ENCODE measurements around the gene SLIT1.

Gene SLIT1

DNA sequence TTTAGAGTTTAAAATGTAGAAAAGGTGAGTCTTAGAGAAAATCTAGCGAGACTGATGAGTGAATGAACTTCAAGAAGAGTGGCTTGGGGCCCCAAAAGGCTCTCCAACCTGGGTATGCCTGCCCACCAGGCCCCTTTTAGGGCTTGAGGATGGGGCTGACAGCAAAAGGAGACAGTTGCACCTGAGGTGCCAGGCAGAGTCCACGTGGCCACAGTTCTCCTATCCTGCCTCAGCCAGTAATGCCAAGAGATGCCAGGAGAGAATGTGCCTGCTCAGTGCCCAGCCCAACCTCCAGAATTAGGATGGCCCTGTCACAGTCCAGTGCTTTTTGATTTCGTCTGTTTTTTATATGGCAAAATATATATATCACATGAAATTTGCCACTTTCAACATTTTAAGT is 156.5 kb downstream of the SLIT1 start:
- no peak overlapping the region for H3K4me3 ChIP-seq (ENCODE audit: low read depth, low read length)

DNA sequence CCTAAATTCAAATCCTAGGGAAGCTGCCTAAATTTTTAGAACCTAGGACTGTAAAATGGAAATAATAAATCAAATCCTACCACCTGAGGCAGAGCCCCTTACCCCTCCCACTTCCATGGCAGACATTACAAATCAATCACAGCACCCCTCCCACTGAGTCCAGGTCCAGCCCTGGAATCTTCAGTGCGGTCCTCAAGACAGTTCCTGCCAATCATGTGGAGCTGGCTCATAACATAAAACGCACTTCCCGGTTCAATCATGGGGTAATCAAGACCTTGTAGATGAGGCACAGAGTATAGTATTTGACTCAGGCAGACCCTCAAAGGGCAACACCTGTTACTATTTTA is 157.0 kb downstream of the SLIT1 start:
- no peak overlapping the region for H3K4me3 ChIP-seq (ENCODE audit: low read depth, low read length)

DNA sequence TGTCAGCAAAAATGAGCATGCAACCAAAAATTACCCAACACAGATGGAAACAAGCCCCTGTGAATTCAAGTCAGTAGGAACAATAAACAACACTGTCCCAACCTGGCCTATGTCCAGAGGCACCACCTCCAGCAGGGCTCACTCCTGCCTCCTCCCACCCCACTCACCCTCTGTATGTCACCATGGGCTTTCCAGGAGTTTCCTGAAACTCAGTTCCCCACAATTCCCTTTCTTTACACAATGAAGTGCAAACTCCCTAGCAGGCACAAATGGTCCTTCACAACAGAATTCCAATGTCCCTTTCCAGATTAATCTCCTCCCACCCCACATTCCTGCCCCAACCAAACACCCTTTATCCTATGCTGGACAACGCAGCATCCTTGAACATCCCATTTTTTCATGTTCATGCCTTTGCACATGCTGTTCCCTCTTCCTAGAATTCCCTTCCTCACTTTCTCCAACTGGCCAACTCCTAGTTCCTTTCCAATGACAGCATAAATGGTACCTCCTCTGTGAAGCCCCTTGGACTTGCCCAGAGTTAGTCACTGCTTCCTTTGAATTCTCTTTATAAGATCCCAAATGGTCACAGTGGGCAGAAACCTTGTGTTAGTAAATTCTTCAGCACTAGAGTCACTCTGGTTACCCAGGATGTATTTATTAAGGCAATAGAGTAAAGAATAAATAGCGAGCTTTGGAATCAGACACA is 157.5 kb downstream of the SLIT1 start:
- no peak overlapping the region for H3K4me3 ChIP-seq (ENCODE audit: low read depth, low read length)

DNA sequence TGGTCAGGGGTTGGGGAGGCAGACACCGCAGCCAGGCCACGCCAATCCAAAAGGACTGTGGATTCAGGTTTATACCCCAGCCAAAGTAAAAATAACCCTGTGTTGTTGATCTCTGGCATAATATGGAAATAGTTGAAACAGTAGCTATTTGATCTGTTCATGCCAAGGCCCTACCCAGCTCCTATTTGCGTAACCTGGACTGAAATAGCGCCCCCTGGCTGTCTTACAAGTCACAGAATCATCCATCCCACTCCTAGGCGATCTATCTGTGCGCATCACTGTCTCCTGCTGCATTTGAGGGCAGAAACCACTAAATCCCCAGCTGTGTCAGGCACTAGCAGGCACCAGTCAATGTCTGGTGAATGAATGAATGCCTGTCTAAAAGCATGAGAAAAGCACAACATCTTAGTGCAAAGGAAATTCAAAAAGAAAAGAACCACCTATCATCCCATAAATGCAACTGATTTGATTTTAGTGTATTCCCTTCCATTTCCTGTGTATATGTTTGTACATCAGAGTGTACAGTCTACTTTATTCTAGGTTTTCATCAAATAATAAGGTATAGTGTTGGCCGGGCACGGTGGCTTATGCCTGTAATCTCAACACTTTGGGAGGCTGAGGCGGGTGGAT is 160.0 kb downstream of the SLIT1 start:
- H3K4me3 ChIP-seq (ENCODE audit: low read depth, low read length), result no peak overlapping the region

DNA sequence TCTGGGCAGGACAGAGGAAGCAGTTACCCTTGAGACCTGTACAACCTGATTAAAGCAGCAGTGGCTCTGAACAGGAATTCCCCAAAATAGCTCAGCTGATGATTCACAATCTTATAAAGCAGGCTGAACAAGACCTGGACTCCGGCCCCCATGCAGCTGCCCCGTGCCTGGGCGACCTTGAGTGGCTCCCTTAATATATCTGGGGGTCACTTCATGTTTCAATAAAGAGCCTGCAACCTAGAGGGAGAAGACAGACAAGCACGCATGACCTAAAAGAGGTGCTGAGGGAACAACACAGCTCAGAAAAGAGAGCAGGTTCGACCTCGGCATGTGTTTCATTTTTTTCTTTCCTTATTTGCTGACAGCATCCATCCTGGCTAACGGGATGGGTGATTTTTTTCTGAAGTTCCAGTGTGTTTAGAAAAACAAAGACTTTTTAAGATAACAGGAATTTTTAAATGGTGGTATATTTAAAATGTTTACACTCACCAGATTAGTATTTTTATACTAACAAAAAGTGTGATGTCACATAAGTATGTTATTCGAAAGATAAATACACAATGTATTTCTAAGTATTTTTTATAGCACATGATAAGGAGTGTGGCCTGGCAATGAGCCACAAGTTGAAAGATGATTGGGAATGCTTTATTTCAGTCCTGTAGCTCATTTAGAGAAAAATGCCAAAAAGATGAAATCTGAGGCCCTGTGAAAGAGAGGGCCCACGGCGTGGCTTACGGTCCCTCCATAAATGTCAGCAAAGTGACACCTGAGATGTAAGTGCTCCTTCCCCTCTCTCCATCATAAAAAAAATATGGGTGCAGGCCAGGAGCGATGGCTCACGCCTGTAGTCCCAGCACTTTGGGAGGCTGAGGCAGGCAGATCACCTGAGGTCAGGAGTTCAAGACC is 161.3 kb downstream of the SLIT1 start:
- no peak overlapping the region for H3K4me3 ChIP-seq (ENCODE audit: low read depth, low read length)

DNA sequence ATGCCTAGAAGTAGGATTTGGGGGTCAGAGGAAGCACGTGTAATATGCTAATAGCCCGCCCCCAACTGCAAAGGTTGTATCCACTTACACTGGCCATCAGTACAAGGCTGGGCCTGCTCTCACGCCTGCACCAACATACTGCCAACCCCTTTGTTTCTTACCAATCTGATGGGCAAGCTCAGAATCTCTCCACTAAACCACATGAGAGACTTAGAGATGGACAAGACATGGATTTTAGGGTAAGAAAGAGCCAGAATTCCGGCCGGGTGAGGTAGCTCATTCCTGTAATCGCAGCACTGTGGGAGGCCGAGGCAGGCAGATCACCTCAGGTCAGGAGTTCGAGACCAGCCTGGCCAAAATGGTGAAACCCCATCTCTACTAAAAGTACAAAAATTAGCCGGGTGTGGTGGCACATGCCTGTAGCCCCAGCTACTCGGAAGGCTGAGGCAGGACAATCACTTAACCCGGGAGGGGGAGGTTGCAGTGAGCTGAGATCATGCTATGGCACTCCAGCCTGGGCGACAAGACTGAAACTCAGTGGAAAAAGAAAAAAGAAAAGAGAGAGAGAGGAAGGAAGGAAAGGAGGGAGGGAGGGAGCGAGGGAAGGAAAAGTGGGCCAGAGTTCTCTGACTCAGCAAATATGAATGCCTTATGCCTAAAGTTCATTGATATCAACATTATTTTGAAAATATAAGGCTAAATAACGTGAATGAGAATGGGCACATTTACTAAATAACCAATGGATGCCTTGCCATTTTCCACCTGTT is 162.2 kb downstream of the SLIT1 start:
- no peak overlapping the region for H3K4me3 ChIP-seq (ENCODE audit: low read depth, low read length)

DNA sequence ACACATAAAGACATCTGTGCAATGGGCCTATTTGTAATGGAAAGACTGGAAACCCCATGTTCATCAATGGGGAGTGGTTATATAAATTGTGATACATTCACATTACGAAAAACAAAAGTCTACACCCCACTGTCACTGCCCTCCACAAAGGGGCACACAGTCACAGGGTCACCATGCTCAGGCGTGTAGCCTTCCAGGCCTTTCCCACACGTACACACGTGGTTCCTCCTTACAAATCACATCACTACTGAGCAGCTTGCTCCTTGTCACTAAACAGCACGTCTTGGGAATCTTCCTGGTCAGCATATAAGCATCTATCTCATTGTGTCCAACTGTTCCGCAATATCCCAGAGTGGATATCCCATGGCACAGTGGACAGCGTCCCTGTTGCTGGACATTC is 163.1 kb downstream of the SLIT1 start:
- H3K4me3 ChIP-seq (ENCODE audit: low read depth, low read length), result no peak overlapping the region

DNA sequence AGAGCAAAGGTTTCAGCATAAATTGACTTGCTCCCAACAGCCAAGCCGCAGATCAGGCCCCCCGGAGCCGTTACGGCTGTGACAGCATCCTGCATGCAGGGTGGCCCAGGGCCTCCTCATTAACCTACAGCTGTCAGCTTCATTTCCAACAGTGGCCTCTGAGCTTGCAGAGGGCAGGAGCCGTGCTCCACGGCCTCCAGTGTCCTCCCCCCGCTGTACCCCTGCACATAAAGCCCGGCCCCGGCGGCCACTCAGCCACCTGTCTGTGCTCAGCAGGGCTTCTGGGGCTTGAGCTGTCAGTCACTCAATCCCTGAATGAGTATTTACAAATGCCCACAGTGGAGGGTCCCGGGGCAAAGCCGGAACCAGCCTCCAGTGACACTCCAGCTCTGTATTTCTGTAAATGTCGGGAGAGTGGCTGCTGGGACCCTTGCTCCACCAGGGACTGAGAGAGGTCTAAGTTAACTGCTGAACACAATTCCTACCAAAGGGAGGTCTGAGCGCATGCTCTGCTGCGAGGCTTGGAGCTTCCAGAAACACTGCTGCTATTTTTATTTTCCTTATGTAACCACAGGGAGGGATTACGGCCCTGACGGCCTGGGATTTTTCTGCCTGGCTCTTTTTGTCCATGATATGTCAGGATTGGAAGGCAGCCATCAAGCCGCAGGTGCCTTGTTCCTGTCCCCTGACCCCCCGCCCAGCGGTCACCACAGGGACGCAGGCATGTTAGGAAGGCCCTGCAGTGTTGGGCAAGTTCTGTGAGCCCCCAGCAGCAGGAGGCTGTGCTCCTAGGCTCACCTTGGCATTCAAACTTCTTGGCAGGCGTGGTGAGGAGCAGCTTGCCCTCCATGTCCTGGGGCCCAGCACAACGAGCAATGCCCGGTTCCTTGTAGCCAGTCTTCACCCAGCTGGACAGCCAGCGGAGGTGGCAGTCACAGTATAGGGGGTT is 165.0 kb downstream of the SLIT1 start:
- no peak overlapping the region for H3K4me3 ChIP-seq (ENCODE audit: low read depth, low read length)

DNA sequence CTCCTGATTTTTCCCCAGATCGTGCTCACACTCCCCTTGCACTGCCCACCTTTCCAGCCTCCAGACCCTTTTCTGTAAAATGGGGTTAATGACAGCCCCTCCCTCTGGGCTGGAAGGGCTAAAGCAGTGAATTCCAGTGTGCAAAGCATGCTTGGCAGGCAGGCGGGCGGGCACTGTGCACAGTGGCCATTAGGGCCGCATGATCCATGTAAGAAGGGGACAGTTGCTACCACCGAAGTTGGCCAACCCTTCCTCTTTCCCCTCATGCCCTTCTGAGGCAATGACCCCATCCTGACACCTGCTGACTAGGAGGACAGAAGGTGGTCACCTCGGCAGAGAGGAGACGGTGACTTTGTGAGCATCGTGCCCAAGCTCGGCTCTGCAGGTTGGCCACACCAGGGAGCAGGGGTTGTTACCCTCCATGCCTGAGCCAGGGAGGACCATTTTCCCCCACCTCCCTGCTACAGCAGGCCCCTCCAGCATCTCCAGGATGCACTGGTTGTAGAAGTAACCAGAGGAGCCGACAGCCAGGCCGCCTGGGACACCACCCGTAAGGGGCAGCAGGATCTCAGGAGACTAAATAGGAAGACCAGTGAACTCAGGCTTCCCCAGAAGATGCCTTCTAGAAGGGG is 166.4 kb downstream of the SLIT1 start:
- no peak overlapping the region for H3K4me3 ChIP-seq (ENCODE audit: low read depth, low read length)

DNA sequence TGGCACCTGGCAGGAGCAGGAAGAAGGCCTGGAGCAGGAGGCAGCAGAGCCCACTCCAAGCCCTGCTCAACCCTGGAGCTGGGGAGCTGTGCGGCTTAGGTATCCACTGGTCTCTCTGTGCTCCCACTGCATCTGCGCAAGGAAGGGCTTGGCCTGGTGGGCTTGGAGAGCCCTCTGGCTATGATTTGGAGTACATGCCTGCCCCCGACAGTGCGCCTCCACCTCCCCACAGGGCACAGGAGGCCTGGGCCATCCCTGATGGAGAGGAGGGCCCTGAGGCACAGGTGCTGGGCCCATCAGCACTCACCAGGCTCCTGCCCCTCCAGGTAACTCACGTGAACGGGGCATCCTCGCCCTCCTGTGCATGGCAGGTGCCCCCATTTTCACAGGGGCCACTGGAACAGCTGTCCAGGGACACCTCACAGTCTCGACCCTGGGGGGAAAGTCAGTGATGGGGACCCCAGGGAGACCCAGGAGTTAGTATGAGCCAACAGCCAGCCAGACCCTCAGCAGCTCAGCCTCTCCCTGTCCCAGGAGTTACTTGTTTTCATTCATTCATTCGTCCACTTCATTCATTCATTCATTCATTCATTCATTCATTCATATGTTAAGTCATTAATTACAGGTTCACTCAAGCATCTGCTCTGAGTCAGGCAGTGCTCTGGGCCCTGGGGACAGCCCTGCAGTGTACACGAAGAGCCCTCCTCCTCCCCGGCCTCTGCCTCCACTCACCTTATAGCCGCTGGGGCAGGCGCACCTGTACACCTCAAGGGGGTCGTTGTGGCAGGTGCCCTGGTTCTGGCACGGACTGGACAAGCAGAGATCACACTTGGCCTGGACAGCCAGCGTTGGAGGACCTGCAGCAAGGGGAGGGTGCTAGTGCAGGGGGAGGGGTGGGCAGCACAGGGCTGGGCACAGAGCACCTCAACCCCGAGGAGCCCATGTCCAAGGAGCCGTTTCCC is 167.2 kb downstream of the SLIT1 start:
- no peak overlapping the region for H3K4me3 ChIP-seq (ENCODE audit: low read depth, low read length)

DNA sequence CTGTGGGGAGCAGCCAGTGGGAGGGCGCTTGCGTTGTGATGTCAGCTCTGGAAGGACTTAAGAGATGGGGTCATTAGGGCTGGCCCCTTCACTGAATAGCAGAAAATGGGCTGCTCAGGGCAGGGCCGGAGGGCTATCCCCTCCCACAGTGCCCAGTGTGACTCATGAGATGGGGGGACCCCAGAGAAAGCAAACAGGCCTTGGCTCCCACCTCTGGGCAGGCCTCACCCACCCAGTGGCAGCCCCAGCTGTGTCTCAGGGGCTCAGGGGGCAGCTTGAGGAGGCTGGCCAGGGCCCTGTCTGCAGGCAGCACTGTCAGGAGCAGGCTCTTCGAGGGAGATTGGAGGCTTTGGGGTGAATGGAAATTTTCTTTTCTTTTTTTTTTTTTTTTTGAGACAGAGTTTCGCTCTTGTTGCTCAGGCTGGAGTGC is 168.3 kb downstream of the SLIT1 start:
- no peak overlapping the region for H3K4me3 ChIP-seq (ENCODE audit: low read depth, low read length)

DNA sequence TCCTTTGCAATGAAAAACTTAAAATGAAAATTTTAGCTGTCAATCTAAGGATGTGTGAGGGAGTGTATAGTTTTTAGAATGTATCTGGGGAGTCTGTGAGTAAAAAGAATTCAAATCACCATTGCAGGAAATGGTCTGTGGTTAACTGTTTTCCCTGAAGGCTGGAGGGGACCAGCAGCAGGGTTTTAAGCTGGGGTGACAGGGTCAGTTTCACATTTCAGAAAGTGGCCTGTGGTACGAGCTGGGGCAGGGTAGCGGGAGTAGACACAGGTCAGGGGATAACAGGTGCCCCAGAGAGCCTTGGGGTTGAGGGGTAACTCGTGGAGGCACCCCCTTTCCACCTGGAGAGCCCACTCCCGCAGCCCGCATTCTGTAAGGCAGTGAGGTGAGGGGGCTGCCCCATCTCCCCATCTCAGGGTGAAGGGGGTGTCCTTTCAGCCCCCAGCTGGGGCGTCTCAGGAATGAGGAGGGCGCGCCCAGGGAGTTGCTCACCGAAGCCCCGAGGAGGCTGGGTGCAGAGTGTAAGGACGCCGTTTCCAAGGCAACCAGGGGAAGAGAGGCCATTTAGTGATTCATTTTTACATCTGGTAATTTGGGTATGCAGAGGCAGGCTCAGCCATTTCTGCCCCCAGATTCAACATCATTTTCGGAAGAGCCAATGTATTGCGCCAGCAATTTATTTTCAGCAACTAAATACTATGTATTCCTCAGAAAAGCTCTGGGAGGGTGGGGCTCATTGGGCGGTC is 168.9 kb downstream of the SLIT1 start:
- H3K4me3 ChIP-seq (ENCODE audit: low read depth, low read length), result no peak overlapping the region

DNA sequence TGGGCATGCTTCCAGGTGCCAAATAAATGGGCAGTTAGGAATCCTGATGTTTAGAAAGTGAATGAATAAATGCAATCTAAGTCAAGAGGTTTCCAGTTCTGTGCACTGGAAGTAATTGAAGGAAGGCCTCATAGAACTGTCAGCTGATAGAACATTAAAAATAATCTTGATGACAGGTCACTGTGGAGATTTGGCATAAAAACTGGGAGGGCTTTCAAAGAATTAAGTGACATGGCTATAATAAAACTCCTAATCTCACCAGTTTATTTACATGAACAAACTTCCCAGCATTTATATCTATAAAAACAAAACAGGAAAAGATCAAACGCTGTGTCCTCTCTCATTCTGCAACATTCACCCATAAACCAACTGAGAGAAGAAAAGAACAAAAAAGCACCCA is 170.5 kb downstream of the SLIT1 start:
- no peak overlapping the region for H3K4me3 ChIP-seq (ENCODE audit: low read depth, low read length)

DNA sequence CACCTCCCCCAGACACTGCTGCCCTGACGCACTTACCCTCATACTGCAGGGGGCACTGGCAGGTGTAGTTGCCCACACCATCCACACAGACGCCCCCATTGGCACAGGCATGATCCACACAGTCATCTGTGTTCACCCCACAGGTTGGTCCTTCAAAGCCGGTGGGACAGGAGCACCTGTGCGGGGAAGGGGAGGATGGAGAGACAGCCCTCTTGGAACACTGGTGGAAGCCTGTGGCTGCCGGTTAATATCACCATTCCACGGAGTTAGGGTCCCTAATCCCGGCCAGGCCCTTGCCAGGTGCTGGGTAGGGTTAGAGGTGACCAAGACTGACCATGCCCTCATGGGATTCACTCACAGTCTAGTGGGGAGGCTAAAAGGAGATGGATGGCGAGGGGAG is 171.8 kb downstream of the SLIT1 start:
- H3K4me3 ChIP-seq (ENCODE audit: low read depth, low read length), result no peak overlapping the region

DNA sequence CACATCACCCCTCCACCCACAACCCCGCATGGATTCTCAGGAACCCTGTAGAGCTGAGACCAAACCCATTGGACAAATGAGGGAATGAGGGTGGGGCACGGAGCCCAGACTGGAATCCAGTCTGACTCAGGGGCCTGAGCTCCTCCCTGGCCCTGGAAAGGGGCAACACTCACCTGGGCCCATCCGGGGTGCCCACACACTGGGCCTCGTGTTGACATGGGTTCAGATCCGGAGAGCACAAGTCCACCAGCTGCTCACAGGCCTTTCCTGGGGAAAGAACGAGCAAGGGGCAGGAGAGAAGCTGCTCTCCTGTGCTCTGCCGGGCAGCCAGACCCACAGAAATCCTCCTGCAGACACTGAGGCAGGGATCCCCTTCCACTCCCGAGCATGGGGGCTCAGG is 172.2 kb downstream of the SLIT1 start:
- H3K4me3 ChIP-seq (ENCODE audit: low read depth, low read length), result no peak overlapping the region

DNA sequence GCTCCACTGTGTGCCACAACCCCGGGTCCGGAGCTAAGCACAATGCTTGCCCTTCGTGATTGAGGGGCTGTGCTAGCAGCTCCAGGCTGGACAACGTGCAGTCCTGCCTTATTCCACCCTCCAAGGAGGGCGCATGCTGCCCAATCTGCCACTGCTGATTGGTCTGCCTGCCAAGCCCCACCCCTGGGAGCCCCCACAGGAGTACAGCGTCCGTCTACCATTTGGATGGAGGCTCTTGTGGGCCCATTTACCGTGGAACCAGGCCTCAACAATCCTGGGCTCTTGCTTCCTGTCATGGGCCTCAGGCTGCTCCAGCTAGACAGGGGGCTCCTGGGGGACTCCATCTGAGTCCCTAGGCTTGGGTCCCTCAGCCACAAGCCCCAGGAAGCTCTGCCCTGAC is 173.3 kb downstream of the SLIT1 start:
- H3K4me3 ChIP-seq (ENCODE audit: low read depth, low read length), result no peak overlapping the region

DNA sequence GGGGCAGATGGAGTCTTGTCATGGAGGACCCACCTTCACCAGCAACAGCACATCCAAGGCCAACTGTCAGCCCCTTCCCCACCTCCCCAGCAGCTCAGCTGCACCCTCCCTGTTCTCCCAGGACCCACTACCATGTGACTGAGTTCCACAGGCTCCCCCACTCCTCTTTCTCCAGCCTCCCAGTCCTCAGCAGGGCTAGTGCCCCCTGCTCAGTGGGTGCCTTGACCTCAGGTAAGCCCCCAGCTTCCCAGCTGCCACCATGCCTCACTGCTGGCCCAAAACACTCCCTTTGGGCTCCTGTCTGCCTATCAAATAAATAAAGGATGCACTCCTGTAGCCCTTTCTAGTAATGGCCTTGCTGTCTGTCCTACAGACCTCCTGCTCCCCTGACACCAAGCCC is 174.4 kb downstream of the SLIT1 start:
- H3K4me3 ChIP-seq (ENCODE audit: low read depth, low read length), result no peak overlapping the region

DNA sequence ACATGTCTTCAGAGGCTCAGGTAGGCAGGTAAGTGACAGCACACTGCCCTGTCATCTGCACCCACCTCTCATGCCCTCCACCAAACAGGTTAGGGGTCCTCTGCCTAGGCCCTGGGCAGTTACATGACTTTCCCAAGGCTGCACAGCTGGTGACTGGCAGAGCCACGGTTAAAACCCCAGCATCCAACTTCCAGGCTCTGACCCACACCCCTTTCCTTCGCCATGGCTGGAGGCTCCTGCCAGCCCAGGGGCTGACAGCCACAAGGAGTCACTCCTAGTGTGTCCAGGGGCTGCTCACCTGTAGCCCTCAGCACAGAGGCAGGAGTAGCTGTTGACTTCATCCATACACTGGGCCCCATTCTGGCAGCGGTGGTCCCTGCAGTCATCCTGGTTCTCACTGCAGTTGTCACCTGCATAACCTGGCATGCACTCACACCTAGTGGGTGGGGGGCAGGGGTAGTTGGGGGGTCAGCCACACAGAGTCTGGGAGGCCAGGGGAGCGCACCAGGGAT is 175.0 kb downstream of the SLIT1 start:
- H3K4me3 ChIP-seq (ENCODE audit: low read depth, low read length), result no peak overlapping the region
